ENCODE data around the gene PILRB.

GRCh38 chr7:100371561-100372171 lies 13.7 kb downstream of the PILRB start:
- TF ChIP-seq POLR2A (IDR thresholded peaks at IDR 0.05; ENCODE audit: low read depth, low read length) (0 out of 2 replicates have a peak, but pooled peaks have one; percentile 10), POLR2AphosphoS5 (IDR thresholded peaks at IDR 0.05; ENCODE audit: low read depth, low read length) (no peak)
